NCI-H748 (cell line): ENCODE data around the gene ITPRID2.
"Not testable (repeated sequence)": the region's sequence is repeated elsewhere in the genome, so short reads cannot be mapped to it uniquely, and the experiment has no call there.

Experiments
- DNase-seq: peaks from one replicate; lab custom pipeline; 2025; ENCODE audit not compliant: unreplicated experiment; lab: John Stamatoyannopoulos, UW

The ITPRID2 gene

GRCh38 chr2:181915102-181915501, 23.6 kb downstream of the ITPRID2 start:
- DNase-seq: no peak

DNA sequence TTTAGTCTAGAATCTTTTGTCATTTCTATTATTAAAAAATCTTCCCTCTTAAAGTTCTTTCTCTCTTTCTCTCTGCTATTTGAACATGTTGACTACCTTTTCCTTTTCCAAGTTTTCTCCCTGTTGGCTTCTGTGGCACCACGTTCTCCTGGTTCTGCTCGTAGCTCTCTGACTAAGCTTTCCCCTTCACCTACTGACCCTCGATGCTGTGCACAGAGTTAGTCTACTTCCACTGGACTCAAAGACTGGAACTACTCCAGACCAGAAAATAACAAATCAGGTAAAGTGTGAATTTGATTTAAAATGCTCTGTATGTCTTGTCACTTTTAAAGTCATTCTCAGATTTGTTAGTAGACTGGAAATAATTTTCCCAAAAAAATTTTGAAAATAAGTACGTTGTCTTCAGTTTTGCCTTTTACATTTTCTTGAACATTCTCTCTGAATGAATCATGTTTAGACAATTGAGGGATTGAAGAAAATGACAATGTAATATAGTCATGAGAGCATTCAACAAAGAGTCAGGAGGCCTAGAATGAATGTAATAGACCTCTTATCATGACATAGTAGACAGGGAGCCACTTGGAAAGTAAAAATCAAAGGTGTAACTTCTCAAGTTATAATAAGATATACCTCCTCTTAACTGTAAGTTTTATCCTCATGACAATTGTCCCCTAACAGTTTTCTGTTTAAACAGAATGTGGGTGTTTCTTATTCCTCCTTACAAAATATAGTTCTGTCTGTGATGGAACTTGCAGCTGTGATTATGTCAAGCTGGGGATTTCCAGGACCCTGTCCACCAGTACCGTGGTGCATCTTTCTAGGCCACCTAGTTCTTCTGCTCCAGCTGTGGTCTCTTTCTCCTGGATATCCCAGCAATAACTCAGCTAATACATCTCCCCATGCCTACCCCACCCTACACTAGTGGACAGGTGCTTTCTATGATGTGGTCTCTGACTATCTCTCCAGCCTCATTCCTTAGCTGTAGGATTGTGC, 25.5 kb downstream of the ITPRID2 start:
- DNase-seq: no peak

DNA sequence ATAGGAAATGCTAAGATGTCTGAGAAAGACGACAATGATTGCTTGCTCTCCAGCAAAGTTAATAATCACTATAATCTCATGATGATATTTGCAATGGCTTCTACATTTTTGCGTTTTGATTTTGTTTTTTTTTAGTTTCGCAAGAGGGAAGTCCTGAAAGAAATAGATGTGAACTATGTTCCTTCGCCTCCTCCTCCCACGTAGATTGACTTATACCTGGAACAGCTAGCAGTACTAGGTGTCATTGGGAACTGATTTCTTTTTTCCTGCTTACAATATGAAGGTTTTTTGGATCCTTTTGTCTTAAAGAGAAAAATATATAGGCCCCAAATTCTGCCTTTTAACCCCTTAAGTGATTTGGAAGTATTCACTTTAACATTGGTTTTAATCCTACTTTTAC, 26.7 kb downstream of the ITPRID2 start:
- DNase-seq: no peak

GRCh38 chr2:181923121-181923520, 31.6 kb downstream of the ITPRID2 start:
- no peak for DNase-seq

GRCh38 chr2:181924336-181924735, 32.8 kb downstream of the ITPRID2 start:
- DNase-seq: no peak

- no peak for DNase-seq
These were observed 43.2 kb downstream of the ITPRID2 start for GRCh38 chr2:181934694-181935093.

DNA sequence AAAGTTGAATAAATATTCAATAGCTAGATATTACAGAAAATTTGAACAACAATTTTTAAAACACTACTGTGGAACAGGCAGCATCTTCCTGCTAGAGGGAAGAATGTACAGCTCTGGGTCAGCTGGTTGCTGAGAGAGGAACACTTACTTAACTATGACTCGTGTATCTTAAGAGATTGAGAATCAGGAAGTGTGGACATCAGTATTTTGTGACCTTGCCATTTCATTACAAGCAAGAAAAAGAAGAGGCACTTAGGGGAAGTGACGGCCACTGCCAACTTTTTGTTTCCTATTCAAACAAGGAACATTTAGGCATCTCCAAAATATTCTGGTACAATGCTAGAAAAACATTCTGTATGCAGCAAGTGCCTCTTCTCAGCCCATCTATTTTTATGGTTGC, 45.9 kb downstream of the ITPRID2 start:
- no peak for DNase-seq

- DNase-seq: no peak
These were observed 52.0 kb downstream of the ITPRID2 start for GRCh38 chr2:181943411-181944124.

GRCh38 chr2:181944164-181944913, 52.8 kb downstream of the ITPRID2 start:
- DNase-seq: no peak

DNA sequence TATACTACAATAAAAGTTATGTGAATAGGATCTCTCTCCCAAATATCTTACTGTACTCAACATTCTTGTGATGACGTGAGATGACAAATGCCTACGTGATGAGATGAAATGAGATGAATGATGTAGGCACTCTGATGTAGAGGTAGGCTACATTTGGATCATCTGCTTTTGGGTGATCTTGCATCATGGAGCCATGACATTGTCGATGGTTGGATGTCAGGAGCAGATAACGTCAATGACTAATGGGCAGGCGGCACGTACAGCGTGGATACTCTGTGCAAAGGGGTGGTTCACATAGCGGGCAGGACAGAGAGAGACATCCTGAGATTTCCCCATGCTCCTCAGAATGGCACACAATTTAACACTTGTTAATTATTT, 53.4 kb downstream of the ITPRID2 start:
- DNase-seq: no peak

DNA sequence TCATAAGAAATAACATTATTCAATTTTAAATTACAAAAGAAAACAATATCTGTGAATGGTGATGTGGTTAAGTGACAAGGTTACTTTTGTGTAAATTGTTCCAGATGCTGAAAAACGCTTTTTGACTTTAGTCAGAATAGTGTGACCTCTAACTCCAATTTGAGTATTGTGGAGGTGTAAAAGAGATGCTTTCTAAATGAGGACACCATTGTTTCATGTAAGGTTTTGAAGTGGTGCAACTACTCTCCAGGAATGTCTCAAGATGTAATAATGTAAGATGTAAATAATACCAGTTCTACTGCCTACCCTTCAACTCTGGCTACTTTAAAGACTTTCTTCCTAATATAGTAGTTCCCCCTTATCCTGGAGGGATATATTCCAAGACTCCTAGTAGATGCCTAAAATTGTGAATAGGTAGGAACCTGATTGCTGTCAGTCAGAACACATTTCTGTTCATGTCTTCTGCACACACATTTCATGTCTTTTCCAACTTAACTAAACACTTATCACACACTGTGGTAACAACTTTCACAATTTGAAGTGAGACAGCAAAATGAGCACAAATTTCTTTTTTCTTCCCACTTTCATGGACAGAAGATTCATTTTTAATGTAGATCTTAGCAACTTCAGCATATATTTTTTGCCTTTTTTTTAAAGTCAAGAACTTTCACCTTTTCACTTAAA, 55.1 kb downstream of the ITPRID2 start:
- DNase-seq: no peak

DNA sequence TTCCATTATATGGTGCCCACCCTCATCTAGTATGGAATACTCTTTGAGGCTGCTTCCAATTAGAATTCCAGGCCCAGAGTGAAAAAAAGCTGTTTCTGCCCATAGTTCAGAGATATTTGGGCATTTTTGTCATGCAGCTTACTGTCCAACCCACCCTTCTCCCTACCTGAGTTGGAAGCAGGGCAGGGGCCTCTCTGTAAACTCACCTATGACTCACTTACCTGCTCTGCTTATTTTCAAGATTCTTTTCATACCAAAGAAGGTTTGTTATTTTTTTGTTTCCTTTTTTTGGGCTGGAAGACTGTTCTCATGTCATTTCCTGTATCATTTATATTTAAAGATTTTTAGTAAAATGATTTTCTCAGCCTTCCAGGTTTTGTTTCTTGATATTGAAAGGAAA, 55.7 kb downstream of the ITPRID2 start:
- DNase-seq: no peak

GRCh38 chr2:181948227-181948626, 56.7 kb downstream of the ITPRID2 start:
- no peak for DNase-seq

GRCh38 chr2:181949047-181949446, 57.5 kb downstream of the ITPRID2 start:
- no peak for DNase-seq

- DNase-seq: no peak
These were observed 61.1 kb downstream of the ITPRID2 start for GRCh38 chr2:181952404-181953226.

GRCh38 chr2:181953881-181954537, 62.5 kb downstream of the ITPRID2 start:
- no peak for DNase-seq

DNA sequence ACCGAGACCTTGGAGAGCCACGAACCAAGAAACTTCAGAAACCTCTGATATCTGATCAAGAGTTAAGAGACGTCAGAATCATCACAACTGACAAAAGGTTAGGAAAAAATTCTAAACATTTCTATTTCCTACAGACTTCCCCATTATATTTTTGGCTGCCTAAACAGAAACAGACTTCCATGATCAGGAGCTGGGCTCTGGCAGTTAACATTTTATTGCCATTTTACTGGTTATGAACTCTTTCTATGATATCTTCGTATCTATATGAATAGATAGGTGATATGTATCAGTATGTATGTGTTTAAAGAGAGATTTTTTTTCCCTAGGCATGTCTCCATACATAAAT, 63.0 kb downstream of the ITPRID2 start:
- DNase-seq: no peak

DNA sequence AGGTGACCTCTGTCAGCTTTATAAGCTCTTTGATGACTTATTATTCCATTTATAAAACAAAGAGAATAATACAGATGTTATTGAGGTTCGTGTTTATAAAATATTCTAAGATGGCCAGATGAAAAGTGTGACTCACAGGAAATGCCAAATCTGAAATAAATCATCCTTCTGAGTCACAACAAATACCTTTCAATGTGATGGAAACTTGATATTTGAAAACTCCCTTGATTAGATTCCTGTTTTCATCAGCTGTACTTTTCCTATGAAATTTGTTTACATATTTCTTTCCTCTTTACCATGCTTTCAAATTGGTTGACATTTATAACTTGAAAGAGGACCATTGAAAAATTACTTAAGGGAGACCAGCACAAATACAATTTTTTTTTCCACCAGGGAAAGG, 63.5 kb downstream of the ITPRID2 start:
- no peak for DNase-seq

DNA sequence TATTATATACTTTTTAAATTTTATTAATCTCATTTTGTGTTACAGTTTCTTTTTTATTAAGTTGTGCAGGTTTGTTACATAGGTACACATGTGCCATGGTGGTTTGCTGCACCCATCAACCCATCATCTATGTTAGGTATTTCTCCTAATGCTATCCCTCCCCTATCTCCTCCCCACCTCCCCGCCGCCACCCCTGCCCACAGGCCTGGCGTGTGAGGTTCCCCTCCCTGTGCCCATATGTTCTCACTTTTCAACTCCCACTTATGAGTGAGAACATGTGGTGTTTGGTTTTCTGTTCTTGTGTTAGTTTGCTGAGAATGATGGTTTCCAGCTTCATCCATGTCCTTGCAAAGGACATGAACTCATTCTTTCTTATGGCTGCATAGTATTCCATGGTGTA, 64.3 kb downstream of the ITPRID2 start:
- not testable (repeated sequence) for DNase-seq

GRCh38 chr2:181957668-181958067, 66.1 kb downstream of the ITPRID2 start:
- DNase-seq: peak; percentile 27
